ENCODE measurements around the gene ACSBG1. TPM values are rescaled to one million over a fixed set of nuclear protein-coding genes. Genes with fewer than 3 reads are reported as not detected.
A peak's percentile ranks its signal among the peaks of the same experiment; 100 is the strongest.
"Not testable (repeated sequence)": the region's sequence is repeated elsewhere in the genome, so short reads cannot be mapped to it uniquely, and the experiment has no call there.

Gene ACSBG1
- total and polyA plus RNA-seq, 2 donors (not counting 1 experiment from before 2014, with no cell fraction given), result not detected

DNA sequence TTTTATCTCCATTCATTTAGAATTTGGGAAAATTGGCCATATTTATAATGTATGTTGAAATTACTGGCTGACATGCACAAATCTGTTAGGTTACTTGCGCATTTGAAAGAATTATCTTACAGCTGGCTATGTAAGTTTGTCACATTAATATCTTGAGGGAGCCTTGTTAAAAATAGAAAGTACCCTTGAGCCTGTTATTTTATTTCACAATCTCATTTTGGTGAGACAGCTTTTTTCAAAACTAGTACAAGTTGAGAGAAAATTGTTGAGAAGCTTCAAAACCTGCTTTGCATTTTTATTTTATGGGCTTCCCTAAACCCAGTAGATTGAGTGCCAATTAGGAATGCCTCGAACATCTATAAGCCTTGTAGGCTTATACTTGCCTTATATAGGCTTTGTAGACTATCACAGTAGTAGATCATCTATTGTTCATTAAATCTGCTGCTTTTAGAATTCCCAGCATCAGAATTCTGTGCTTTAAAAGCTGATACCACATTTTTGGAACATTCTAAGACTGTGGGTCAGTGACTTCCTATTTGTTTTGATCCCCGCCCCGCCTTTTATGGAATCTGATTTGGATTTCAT, 78.9 kb downstream of the ACSBG1 start:
- H3K9ac ChIP-seq (ENCODE audit: insufficient read depth, low read length), result no peak overlapping the region

DNA sequence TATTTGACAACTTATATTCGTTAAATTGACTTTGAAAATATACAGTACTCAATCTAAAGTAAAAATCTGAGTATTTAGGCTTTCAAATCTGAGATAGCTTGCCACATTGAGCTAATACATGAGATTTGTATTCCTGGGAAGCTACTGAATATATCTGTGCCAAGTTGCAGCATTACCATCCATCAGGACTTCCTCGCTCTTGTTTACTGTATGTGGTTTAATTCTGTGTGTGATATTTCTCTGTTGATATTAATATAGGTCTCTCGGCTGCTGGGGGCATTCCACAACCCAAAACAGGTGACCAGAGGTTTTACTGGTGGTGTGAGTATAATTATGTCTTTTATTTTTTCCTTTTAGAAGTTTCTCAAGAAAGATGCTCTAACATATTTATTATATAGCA, 79.4 kb downstream of the ACSBG1 start:
- DNase-seq (ENCODE audit: low read depth in 2 of 2), result no peak

More for the DNA sequence above, 78.9 kb downstream of the ACSBG1 start:
- no peak overlapping the region for H2AFZ ChIP-seq (ENCODE audit: low read length)
- H3K4me2 ChIP-seq (ENCODE audit: extremely low read depth, insufficient read depth, low read length), result no peak overlapping the region
- H3K79me2 ChIP-seq (ENCODE audit: control insufficient read depth, insufficient read depth, low read length), result peaks cover 6% of the 10 kb centered on the region
- H3K9me3 ChIP-seq (ENCODE audit: control insufficient read depth, insufficient read depth, low read depth, low read length), result no peaks in the 10 kb centered on the region
- no peaks in the 10 kb centered on the region for H3K4me1 ChIP-seq (ENCODE audit: control insufficient read depth, extremely low read depth, insufficient read depth, low read length)
- H4K20me1 ChIP-seq (ENCODE audit: control insufficient read depth, extremely low read depth, insufficient read depth, low read length), result no peaks in the 10 kb centered on the region
- DNase-seq (ENCODE audit: low read depth in 2 of 2), result peak in 1 of 2 donors; percentile 42
- TF ChIP-seq, protein P1, sequence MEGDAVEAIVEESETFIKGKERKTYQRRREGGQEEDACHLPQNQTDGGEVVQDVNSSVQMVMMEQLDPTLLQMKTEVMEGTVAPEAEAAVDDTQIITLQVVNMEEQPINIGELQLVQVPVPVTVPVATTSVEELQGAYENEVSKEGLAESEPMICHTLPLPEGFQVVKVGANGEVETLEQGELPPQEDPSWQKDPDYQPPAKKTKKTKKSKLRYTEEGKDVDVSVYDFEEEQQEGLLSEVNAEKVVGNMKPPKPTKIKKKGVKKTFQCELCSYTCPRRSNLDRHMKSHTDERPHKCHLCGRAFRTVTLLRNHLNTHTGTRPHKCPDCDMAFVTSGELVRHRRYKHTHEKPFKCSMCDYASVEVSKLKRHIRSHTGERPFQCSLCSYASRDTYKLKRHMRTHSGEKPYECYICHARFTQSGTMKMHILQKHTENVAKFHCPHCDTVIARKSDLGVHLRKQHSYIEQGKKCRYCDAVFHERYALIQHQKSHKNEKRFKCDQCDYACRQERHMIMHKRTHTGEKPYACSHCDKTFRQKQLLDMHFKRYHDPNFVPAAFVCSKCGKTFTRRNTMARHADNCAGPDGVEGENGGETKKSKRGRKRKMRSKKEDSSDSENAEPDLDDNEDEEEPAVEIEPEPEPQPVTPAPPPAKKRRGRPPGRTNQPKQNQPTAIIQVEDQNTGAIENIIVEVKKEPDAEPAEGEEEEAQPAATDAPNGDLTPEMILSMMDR (conservative IDR thresholded peaks at IDR 0.05 in 1 of 2, IDR thresholded peaks at IDR 0.05 in 1 of 2; ENCODE audit: low read depth in 1 of 2, low read length in 2 of 2), result no peak
- no peak for TF ChIP-seq EZH2 (IDR thresholded peaks at IDR 0.05; ENCODE audit: low read length, missing control alignments)
- H3K36me3 ChIP-seq (ENCODE audit: control insufficient read depth, insufficient read depth, low read length), result no peaks in the 10 kb centered on the region
- H3K4me3 ChIP-seq (replicated peaks in 1 of 4; ENCODE audit: control extremely low read depth in 1 of 4, insufficient read depth in 1 of 4, low read depth in 3 of 4, low read length in 4 of 4), result no peak overlapping the region
- H3K27me3 ChIP-seq (ENCODE audit: control insufficient read depth, insufficient read depth, low read length), result no peaks in the 10 kb centered on the region
- H3K27ac ChIP-seq (ENCODE audit: insufficient read depth, low read length), result no peak overlapping the region

DNA sequence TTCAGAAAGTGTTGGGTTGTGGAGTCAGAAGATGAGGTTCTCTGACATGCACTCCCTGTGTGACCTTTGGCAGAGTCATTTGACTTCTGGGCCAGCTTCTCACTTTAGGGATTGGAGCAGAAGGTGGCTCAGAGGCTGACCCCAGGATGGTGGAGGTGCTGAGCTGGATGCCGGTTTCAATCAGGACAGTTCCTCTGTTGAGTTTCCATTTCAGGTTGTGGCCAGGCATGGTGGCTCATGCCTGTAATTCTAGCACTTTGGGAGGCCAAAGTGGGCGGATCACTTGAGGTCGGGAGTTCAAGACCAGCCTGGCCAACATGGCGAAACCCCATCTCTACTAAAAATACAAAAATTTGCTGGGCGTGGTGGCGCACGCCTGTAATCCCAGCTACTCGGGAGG, 83.3 kb downstream of the ACSBG1 start:
- not testable (repeated sequence) for H3K36me3 ChIP-seq (ENCODE audit: control insufficient read depth, insufficient read depth, low read length); DNase-seq (ENCODE audit: low read depth in 2 of 2); H3K4me2 ChIP-seq (ENCODE audit: extremely low read depth, insufficient read depth, low read length); H3K4me1 ChIP-seq (ENCODE audit: control insufficient read depth, extremely low read depth, insufficient read depth, low read length); H3K27me3 ChIP-seq (ENCODE audit: control insufficient read depth, insufficient read depth, low read length); H4K20me1 ChIP-seq (ENCODE audit: control insufficient read depth, extremely low read depth, insufficient read depth, low read length); H3K27ac ChIP-seq (ENCODE audit: insufficient read depth, low read length); H3K4me3 ChIP-seq (replicated peaks in 1 of 4; ENCODE audit: control extremely low read depth in 1 of 4, insufficient read depth in 1 of 4, low read depth in 3 of 4, low read length in 4 of 4); H2AFZ ChIP-seq (ENCODE audit: low read length); H3K9me3 ChIP-seq (ENCODE audit: control insufficient read depth, insufficient read depth, low read depth, low read length); H3K9ac ChIP-seq (ENCODE audit: insufficient read depth, low read length)
- peaks cover 15% of the 10 kb centered on the region for H3K79me2 ChIP-seq (ENCODE audit: control insufficient read depth, insufficient read depth, low read length)

More for the DNA sequence above, 79.4 kb downstream of the ACSBG1 start:
- Histone ChIP-seq H3K4me2 (ENCODE audit: extremely low read depth, insufficient read depth, low read length) (no peak overlapping the region), H4K20me1 (ENCODE audit: control insufficient read depth, extremely low read depth, insufficient read depth, low read length) (no peaks in the 10 kb centered on the region), H3K27me3 (ENCODE audit: control insufficient read depth, insufficient read depth, low read length) (no peaks in the 10 kb centered on the region), H2AFZ (ENCODE audit: low read length) (no peak overlapping the region), H3K4me3 (replicated peaks in 1 of 4; ENCODE audit: control extremely low read depth in 1 of 4, insufficient read depth in 1 of 4, low read depth in 3 of 4, low read length in 4 of 4) (no peak overlapping the region), H3K9me3 (ENCODE audit: control insufficient read depth, insufficient read depth, low read depth, low read length) (no peaks in the 10 kb centered on the region), H3K9ac (ENCODE audit: insufficient read depth, low read length) (no peak overlapping the region), H3K27ac (ENCODE audit: insufficient read depth, low read length) (no peak overlapping the region), H3K36me3 (ENCODE audit: control insufficient read depth, insufficient read depth, low read length) (no peaks in the 10 kb centered on the region), H3K4me1 (ENCODE audit: control insufficient read depth, extremely low read depth, insufficient read depth, low read length) (no peaks in the 10 kb centered on the region), H3K79me2 (ENCODE audit: control insufficient read depth, insufficient read depth, low read length) (peaks cover 10% of the 10 kb centered on the region)
- no peak for TF ChIP-seq EZH2 (IDR thresholded peaks at IDR 0.05; ENCODE audit: low read length, missing control alignments)
- TF ChIP-seq, protein P1 (conservative IDR thresholded peaks at IDR 0.05 in 1 of 2, IDR thresholded peaks at IDR 0.05 in 1 of 2; ENCODE audit: low read depth in 1 of 2, low read length in 2 of 2), result no peak

Measured in fibroblast of lung (primary cell).